ENCODE measurements around the gene RCAN2.

DNA sequence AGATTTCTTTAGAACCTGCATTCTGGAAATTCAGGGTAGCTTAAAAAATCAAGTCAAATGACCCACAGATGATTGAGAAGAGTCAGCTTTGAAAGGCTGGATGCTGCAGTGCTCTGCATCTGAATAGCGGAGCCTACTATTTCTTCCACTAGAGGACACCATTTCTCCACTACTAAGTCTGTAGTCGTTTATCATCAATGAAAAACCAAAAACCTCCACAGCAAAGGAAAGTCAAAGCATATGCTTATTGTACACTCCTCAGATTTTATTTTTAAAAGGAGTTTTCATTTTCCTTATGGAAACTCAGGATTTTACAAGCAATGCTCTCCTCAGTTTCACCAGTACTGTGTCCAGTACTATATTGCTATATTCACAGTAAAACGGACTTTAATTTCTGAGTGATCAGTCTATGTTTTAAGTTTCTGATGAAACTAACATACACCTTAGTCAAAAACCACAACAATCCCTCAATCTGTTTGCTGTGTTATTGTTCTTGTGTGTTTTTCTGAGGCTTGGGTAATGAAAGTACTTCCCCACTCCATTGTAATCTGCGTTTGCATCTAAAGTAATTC is 269.9 kb downstream of the RCAN2 start:
- TF ChIP-seq POLR2A (IDR thresholded peaks at IDR 0.05) = no peak
- TF ChIP-seq EP300 (IDR thresholded peaks at IDR 0.05) = no peak
- no peak for TF ChIP-seq POLR2AphosphoS5 (IDR thresholded peaks at IDR 0.05)
- peak; percentile 41 to 77 (median 69) for TF ChIP-seq CTCF (IDR thresholded peaks at IDR 0.05)

Data from upper lobe of left lung (tissue), 4 donors.